GM18873 (cell line): Measurements from ENCODE around the gene BUD23.
"Not testable (repeated sequence)": the region's sequence is repeated elsewhere in the genome, so short reads cannot be mapped to it uniquely, and the experiment has no call there.

ENCODE experiments used
- ATAC-seq: cut with Tn5 transposase; IDR thresholded peaks from one replicate; pipeline ENCODE4 v1.9.1; 2021; ENCODE audit warnings: mild to moderate bottlenecking, moderate library complexity, moderate number of reproducible peaks; ENCODE audit not compliant: unreplicated experiment, low FRiP score

BUD23 gene

DNA sequence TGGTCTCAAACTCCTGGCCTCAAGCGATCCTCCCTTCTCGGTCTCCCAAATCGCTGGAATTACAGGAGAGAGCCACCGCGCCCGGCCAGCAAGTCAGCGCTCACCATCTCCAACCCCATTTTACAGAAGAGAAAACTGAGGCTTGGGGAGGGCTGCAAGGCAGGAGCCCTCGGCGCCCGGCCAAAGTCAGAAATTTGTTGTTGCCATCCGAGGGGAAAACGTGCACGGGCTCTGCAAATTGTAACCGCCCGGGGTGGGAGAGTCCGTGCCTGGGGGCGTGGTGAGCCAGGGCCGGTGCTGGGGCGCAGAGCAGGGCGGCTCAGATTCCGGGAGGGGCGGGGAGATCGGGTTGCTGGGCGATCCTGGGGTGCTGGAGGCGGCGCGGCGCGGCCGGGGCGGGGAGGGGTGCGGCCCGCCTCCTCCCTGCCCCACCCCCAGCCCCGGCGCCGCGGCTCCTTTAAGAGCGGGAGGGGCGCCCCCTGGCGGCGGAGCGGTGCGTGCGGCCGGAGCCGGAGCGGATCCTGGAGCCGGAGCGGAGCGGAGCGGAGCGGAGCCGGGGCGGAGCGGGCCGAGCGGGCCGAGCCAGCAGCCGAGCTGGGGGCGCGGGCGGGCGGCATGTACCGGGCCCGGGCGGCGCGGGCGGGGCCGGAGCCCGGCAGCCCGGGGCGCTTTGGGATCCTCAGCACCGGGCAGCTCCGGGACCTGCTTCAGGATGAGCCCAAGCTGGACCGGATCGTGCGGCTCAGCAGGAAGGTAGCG lies 15.9 kb upstream of the BUD23 start, which contains the start of gene VPS37D:
Gene VPS37D, plus strand, starts transcription at position 488 of the 759 bp plus-strand sequence. Its CDS starts 128 bp downstream, at position 616.
- ATAC-seq, result peak; percentile 56

DNA sequence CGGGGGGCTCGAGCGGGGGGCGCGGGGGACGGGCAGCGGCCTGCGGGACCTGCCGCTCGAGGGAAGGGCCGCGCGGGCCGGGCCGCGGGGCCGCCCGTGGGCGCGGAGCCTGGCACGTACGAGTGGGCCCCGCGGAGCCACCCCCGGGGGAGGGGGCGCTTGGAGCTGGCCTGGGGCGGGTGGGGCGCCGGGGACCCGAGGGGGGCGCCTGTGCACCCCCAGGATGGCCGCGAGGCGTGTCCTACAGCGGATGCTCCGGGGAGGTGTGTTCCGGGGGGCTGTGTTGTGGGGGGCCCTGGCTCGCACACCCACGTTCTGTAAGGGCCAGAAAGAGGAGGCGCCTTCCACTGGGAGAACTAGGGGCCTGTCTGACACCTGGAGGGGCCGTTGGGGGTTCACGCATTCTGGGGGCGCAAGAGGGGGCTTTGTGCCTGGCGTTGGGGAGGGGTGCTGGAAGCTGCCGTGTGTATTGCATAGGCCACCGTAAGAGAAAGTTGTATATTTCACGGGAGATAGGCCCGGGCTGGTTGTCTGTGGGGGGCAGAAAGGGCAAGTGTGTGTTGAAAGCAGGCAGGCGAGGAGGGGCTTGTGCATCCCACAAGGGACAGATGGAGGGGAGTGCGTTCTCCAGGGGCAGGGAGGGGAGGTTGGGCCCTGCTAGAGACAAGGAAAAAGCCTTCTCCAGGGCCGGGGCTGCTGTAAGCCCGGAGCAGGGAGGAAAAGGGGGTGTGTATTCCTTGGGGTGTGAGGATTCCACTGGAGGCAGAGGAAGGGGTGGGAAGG lies 15.1 kb upstream of the BUD23 start:
- ATAC-seq, result no peak

- no peak for ATAC-seq
Observed at GRCh38 chr7:73668886-73669230, 14.5 kb upstream of the BUD23 start.

DNA sequence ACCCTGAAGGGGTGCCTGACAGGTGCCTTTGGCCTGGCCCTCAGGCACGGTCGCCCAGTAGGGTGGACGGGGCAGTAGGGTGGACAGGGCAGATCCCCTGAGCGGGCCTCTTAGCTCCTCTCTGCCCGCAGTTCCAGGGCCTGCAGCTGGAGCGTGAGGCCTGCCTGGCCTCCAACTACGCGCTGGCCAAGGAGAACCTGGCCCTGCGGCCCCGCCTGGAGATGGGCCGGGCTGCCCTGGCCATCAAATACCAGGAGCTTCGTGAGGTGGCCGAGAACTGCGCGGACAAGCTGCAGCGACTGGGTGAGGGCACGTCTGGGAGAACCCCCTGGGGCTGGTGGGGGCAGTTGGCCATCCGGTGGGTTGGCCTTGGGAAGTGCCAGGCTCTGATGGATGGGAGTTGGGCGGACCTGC lies 14.1 kb upstream of the BUD23 start:
- no peak for ATAC-seq

DNA sequence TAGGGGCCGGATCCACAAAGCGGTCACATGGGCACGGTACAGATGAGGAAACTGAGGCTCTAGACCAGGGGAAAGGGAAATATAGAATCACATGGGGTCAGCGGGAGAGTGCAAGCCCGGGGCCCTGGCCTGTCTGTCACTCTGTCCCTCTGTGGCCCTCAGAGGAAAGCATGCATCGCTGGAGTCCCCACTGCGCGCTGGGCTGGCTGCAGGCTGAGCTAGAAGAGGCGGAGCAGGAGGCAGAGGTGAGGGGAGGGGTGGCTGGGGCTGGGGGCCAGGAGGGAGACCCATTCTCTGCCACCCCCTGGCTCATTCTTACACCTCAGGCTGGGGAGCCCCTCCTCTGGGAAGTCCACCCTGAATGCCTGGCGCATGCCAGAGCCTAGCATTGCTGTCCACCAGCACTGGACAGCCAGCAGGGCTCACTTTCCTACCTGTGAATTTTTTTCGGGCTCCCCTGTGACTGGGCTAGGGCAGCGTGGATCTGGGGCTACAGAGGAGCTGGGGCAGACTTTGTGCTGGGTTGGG lies 13.5 kb upstream of the BUD23 start:
- ATAC-seq, result no peak

DNA sequence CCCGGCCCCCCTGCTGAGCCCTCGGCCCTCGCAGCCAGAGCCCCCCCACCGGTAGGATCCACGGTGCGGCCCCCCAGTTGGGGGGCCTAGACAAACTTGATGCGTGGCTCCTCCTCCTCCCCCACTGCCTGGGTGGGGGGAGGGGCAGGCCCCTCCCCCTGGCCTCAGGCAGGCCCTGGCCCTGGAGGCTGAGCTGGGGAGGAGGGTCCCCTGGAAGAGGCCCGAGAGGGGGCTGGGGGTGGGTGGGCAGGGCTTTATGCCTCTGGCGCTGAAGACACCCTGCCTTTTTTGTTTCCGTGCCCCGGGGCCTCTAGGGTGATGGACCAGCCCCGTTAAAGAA lies 12.1 kb upstream of the BUD23 start:
- no peak for ATAC-seq

DNA sequence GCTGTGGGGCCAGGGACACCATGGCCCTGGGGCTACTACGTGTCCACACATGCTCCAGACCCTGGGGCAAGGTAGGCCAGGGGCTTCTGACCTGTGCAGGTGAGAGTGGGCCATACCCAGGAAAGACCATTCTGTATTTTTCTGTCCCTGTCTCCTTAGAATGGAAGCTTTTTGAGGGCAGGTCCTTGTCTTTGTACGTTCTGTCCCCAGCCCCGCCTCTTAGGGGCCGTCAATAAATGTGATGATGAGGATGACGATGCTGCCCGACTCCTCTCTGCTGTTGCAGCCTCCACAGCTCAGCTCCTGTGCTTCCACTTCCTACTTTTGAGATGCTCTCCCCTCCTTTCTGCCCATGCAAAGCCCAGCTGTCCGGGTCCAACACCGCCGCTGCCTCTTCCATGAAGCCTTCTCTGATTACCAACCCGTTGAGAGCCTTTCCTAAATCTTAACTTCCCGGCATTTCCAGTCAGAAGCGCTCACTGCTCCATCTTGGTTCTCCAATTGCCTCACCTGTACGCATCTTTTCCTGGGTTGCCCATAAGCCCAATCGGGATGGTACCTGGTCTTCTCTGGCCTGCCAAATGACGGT lies 11.4 kb upstream of the BUD23 start:
- no peak for ATAC-seq

DNA sequence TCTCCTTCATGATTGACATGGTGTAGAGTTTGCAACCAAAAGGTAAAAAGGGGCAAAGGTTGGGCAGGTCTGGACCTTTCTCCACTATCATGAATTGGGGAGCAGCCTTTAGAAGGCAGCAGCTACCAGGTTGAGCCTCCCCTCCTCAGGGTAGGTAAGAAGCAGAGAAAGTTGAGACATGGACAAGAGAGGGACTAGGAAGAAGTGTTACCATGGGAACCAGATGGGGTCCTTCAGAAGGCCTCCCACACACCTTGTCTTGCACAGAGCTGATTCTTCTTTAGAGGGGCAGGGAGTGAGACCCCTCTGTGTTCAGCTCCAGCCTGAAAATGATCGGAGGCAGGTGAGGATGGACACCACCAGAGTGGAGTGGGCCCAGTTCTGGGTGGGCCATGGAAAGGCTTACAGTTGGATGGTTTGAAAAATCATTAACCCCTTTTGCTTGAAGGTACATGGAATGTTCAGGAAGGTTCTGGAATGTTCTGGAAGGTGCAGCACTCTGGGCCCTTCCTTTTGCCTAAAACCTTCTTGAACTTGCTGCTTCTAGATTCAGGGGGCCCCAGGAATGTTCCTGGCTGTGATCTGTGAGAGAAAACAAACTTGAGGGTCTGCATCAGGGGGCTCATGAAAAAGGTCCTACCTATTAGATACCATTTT lies 8.8 kb upstream of the BUD23 start:
- no peak for ATAC-seq

- not testable (repeated sequence) for ATAC-seq
Observed at GRCh38 chr7:73676062-73676461, 7.3 kb upstream of the BUD23 start.

DNA sequence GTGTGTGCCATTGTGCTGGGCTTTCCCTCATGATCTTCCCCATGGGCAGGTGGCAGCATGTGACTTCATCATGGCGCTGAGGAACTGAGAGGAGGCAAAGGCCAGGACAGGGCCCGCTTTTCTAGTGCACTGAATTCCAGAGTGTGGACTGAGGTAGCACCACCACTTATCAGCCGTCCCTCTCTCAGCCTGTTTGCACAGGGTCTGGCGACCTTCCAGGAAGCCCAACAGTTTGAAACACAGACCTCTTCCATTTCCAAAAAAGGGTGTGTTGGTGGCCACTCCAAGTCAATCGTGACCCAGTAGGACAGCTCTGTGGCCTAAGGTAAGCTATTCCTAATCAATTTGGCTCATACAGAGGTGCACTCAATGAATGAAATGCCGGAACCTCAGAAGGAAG lies 4.5 kb upstream of the BUD23 start:
- no peak for ATAC-seq

GRCh38 chr7:73679709-73680108 lies 3.7 kb upstream of the BUD23 start:
- ATAC-seq, result no peak

- ATAC-seq, result no peak
Observed at GRCh38 chr7:73680501-73680900, 2.9 kb upstream of the BUD23 start.

- no peak for ATAC-seq
Observed at GRCh38 chr7:73681031-73681430, 2.4 kb upstream of the BUD23 start.

DNA sequence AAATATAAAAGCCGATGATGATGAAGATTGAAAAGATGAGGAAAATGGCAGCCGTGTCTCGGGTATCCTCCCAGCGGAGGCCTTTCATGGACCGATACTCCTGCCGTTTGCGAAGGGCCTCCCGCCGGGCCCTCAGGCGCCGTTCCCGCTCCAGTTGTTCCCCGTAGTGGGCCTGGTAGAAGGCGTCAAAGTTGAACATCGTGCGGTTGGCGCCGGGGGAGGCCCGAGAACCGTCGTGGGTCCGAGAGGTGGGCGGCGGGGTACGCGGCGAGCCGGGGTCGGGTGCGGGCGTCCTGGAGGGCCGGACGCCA lies 697 bp upstream of the BUD23 start:
- ATAC-seq, result no peak

DNA sequence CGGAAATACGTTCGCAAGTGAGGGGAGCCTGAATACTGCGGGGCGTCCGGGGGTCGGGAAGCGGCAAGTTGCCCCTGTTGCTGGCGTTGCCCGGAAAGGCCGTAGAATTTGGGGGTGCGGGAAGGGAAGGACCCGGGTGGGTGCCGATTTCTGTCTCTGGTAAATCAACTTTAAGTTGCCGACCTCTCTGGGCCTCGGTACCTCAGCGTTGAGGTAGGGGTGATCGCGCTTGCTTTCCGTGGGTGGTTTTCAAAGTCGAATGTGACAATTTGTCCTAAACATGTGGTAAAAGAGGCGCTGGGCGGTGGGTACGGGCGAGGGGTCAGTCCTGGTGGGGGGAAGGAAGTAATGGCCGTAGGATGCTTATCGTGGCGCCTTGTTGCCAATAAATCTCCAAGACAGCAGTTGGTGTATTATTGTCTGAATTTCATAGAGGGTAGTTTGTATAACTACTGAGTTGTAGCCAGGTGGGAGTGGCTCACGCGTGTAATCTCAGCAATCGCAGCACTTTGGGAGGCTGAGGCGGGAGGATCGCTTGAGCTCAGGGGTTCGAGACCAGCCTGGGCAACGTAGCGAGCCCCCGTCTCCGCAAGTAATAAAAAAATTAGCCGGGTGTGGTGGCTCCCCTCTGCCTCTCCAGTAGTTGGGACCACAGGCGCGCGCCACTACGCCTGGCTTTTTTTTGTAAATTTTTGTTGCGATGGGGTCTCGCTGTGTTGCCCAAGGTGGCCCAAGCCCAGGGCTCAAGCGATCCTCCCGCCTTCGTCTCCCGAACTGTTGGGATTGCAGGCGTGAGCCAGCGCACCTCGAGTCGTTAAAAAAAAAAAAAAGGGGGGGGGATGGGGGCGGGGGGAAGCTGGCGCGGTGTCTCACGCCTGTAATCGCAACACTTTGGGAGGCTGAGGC lies 644 bp downstream of the BUD23 start:
- ATAC-seq, result peak; percentile 6

- no peak for ATAC-seq
Observed at GRCh38 chr7:73685311-73685710, 1.9 kb downstream of the BUD23 start.

GRCh38 chr7:73688288-73688687 lies 4.9 kb downstream of the BUD23 start:
- no peak for ATAC-seq

- no peak for ATAC-seq
Observed at GRCh38 chr7:73690646-73691045, 7.2 kb downstream of the BUD23 start.

- ATAC-seq, result no peak
Observed at GRCh38 chr7:73696372-73696771, 13.0 kb downstream of the BUD23 start.

DNA sequence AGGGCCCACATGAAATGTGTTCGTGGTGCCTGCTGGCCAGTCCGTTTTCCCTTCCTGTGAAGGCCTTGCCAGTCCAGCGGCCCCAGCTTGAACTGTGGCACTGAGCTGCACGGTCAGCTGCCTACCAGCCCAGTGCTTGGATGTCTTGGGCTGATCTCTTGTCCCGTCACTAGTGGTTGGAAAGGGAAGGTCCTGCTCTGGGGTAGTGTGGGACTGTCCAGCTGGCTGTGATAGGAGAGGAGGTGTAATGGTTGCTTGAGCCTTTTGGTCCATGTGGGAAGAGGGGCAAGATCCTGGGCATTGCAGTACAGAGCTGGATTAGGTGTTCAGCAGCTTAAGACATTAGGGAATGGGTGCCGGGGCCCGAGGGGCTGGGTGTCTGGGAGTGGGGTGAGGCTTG lies 15.0 kb downstream of the BUD23 start:
- ATAC-seq, result no peak
